HEK293T (cell line): ENCODE results near the gene GMDS.

Source experiments
- CTCF ChIA-PET: fragments of 350-600 bp; formaldehyde crosslinking; extraction: SDS; loops from one replicate; lab custom pipeline; 2021; ENCODE audit warnings: antibody characterized with exemption, inconsistent platforms; lab: Yijun Ruan, JAX
- POLR2A ChIA-PET: fragments of 350-600 bp; formaldehyde crosslinking; extraction: SDS; loops from one replicate; lab custom pipeline; 2020; ENCODE audit warnings: antibody characterized with exemption, inconsistent platforms; lab: Yijun Ruan, JAX
- DNase-seq: peaks from one replicate; pipeline ENCODE4 v3.0.0; 2012; ENCODE audit warnings: mixed read lengths; ENCODE audit errors: extremely low spot score
- ARNT ChIP-seq: fragments of 450-650 bp; IDR thresholded peaks from 2 replicates; pipeline ENCODE4 v1.6.1; 2017; ENCODE audit warnings: mild to moderate bottlenecking
- BHLHE40 ChIP-seq: fragments of 450-650 bp; IDR thresholded peaks from 2 replicates; pipeline ENCODE4 v1.6.1; 2016; ENCODE audit warnings: mild to moderate bottlenecking, moderate library complexity, borderline replicate concordance
- CTBP1 ChIP-seq: fragments of 450-650 bp; IDR thresholded peaks from 2 replicates; pipeline ENCODE4 v1.6.1; 2016; ENCODE audit warnings: borderline replicate concordance
- ELF4 ChIP-seq: fragments of 450-650 bp; IDR thresholded peaks from 2 replicates; pipeline ENCODE4 v1.6.1; 2017; ENCODE audit warnings: antibody characterized with exemption
- FOXA1 ChIP-seq: fragments of 450-650 bp; IDR thresholded peaks from 2 replicates; pipeline ENCODE4 v1.6.1; 2016; ENCODE audit warnings: mild to moderate bottlenecking
- FOXK2 ChIP-seq: fragments of 450-650 bp; IDR thresholded peaks from 2 replicates; pipeline ENCODE4 v1.6.1; 2016; ENCODE audit warnings: mild to moderate bottlenecking
- FOXM1 ChIP-seq: fragments of 450-650 bp; IDR thresholded peaks from 2 replicates; pipeline ENCODE4 v1.6.1; 2017; ENCODE audit warnings: mild to moderate bottlenecking, borderline replicate concordance
- HDGF ChIP-seq: fragments of 450-650 bp; IDR thresholded peaks from 2 replicates; pipeline ENCODE4 v1.6.1; 2017; ENCODE audit warnings: antibody characterized with exemption, borderline replicate concordance
- L3MBTL2 ChIP-seq: fragments of 450-650 bp; conservative IDR thresholded peaks from 2 replicates; pipeline ENCODE4 v1.6.1; 2016; ENCODE audit warnings: mild to moderate bottlenecking
- LEF1 ChIP-seq: fragments of 450-650 bp; IDR thresholded peaks from 2 replicates; pipeline ENCODE4 v1.6.1; 2017; ENCODE audit warnings: mild to moderate bottlenecking, borderline replicate concordance
- NFRKB ChIP-seq: fragments of 450-650 bp; IDR thresholded peaks from 2 replicates; pipeline ENCODE4 v1.6.1; 2016; ENCODE audit warnings: mild to moderate bottlenecking, moderate library complexity
- SP1 ChIP-seq: fragments of 450-650 bp; IDR thresholded peaks from 2 replicates; pipeline ENCODE4 v1.6.1; 2017
- SUZ12 ChIP-seq: fragments of 450-650 bp; IDR thresholded peaks from 2 replicates; pipeline ENCODE4 v1.6.1; 2016; ENCODE audit warnings: mild to moderate bottlenecking
- TARDBP ChIP-seq: fragments of 450-650 bp; IDR thresholded peaks from 2 replicates; pipeline ENCODE4 v1.6.1; 2016
- ZNF384 ChIP-seq: fragments of 450-650 bp; IDR thresholded peaks from 2 replicates; pipeline ENCODE4 v1.6.1; 2016
- TF ChIP-seq, protein P1 (sequence below): fragments of 450-650 bp; IDR thresholded peaks from 2 replicates; pipeline ENCODE4 v1.6.1; 2016

The GMDS gene

DNA sequence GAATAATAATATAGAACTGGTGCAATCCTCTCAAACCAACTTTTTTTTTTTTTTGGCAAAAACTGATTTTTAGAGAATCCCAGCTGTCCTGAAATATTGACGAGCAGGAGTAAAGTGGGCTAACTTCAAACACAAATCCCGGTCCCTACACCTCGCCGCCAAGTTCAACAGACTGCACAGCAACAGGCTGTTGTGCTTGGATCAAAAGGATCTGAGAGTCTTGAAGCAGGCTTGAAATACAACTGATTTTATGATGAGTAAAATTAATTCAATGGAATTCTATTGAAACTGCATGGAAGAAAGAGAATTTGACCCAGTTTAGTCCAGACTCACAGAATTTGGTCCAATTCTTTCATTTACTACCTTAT is 463.6 kb downstream of the GMDS start:
- TF ChIP-seq NFRKB, result no peak
- TF ChIP-seq FOXM1, result no peak
- no peak for TF ChIP-seq HDGF
- TF ChIP-seq, protein P1, sequence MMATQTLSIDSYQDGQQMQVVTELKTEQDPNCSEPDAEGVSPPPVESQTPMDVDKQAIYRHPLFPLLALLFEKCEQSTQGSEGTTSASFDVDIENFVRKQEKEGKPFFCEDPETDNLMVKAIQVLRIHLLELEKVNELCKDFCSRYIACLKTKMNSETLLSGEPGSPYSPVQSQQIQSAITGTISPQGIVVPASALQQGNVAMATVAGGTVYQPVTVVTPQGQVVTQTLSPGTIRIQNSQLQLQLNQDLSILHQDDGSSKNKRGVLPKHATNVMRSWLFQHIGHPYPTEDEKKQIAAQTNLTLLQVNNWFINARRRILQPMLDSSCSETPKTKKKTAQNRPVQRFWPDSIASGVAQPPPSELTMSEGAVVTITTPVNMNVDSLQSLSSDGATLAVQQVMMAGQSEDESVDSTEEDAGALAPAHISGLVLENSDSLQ, result no peak
- TF ChIP-seq ZNF384, result no peak
- TF ChIP-seq TARDBP, result no peak
- TF ChIP-seq ELF4, result no peak
- TF ChIP-seq SP1, result no peak
- TF ChIP-seq ARNT, result no peak
- no peak for TF ChIP-seq L3MBTL2
- no peak for TF ChIP-seq FOXK2
- TF ChIP-seq BHLHE40, result no peak
- TF ChIP-seq FOXA1, result no peak
- TF ChIP-seq CTBP1, result no peak
- no peak for TF ChIP-seq SUZ12
- TF ChIP-seq LEF1, result no peak
- no peak for DNase-seq
- ChIA-PET POLR2A (no interaction called here), CTCF (no interaction called here)

DNA sequence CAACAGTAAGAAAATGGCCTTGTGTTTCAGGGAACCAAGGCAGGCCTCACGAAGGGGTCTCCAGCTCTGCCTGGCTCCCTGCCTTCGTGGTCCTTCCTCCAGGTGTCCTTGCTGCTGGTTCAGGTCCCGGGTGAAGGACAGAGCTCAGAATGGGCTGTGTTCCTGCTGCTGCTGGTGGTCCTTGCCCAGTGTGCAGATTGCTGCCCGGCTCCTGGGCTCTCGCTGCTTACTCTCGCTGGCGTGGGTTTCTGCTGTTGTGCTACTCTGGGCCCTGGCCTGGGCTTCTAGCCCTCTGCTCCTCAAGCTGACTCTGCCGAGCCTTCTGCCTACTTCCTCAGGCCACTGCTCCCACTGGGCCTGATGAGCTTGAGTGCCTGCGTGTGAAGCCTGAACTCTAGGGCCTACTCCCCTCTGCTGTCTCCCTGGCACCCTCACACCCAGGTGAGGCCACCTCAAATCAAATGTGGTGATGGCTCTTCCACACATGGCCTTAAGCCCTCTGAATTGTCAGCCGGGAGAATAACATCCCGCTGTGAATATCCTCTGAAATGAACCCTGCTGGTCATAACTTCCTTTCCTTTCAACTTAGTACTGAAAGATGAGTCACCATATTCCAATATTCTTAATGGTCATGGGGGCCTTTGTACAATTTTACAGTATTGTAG is 464.1 kb downstream of the GMDS start:
- TF ChIP-seq, protein P1, result no peak
- TF ChIP-seq HDGF (no peak), L3MBTL2 (no peak), SUZ12 (no peak), SP1 (no peak), LEF1 (no peak), ZNF384 (no peak), FOXK2 (no peak), BHLHE40 (no peak), TARDBP (no peak), NFRKB (no peak), FOXA1 (no peak), ELF4 (no peak), FOXM1 (no peak), CTBP1 (no peak), ARNT (no peak)
- ChIA-PET CTCF (interaction anchor here (0.6 kb wide), 1 partner anchor 87 kb away, joined by 3 read pairs; no protein-coding TSS in a partner anchor), POLR2A (interaction anchor here (1.3 kb wide), 1 partner anchor 175 kb away, joined by 4 read pairs; no protein-coding TSS in a partner anchor)
- no peak for DNase-seq

DNA sequence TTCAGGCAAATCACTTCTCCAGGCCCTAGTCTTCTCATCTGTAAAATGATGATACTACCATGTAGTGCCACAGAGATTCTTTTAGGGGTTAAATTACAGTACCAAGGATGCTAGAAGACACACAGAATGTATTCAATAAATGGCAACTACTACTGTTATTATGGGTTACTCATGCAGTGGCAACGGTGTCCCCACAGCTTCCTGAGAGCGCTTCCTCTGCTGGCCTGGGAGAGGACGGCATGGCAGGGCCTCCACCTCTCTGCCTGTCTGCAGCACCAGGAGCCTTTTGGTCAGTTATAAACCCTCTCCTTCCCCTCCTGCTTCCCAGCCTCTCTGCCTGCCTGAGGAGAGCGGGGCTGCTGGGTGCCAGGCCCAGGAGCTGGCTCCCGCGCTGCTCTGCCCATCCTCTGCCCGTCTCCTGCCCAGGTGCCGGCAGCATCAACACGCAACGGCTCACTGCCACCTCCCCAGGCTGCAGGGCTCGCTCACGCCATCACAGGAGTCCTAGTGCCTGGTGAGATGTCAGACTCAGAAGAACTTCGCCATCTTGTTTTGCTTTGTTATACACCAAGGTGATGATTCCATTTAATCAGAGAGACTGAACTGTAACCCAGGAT is 465.0 kb downstream of the GMDS start:
- DNase-seq, result no peak
- CTCF ChIA-PET, result interaction anchor here (0.6 kb wide), 1 partner anchor 88 kb away, joined by 3 read pairs; no protein-coding TSS in a partner anchor
- no peak for TF ChIP-seq SUZ12
- TF ChIP-seq SP1, result no peak
- TF ChIP-seq, protein P1, result no peak
- no peak for TF ChIP-seq ZNF384
- no peak for TF ChIP-seq FOXA1
- no peak for TF ChIP-seq TARDBP
- no peak for TF ChIP-seq LEF1
- TF ChIP-seq CTBP1, result no peak
- no peak for TF ChIP-seq FOXM1
- no peak for TF ChIP-seq L3MBTL2
- no peak for TF ChIP-seq HDGF
- no peak for TF ChIP-seq ELF4
- POLR2A ChIA-PET, result interaction anchor here (1.3 kb wide), 1 partner anchor 174 kb away, joined by 4 read pairs; no protein-coding TSS in a partner anchor

DNA sequence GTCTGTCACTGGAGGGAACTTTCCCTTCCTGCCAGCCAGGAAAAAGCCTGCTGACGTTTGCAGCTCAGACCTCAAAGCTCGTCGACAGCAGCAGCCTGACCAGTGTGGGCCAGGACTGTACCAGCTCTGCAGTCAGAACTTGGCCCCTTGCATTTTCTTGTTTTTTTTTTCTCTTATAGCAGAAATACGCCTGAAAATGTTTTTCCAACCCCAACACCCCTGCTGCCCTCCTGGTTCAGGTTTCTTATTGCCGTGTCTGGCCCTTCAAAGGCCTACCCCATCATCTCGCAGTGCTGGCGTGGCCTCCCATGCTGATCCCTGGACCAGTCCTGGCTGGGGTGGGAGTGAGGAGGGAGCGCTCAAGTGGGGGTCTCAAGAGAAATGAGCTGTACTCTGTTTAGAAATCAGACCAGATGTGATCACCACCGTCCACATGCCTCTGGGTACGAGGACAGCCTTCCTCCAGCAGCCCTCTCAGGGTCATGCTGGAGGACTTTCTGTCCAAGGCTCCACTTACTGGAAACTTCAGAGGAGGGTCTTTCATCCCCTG is 466.6 kb downstream of the GMDS start:
- TF ChIP-seq HDGF, result no peak
- no peak for TF ChIP-seq ARNT
- TF ChIP-seq NFRKB, result no peak
- TF ChIP-seq LEF1, result no peak
- TF ChIP-seq, protein P1, result no peak
- no peak for TF ChIP-seq TARDBP
- TF ChIP-seq FOXA1, result no peak
- no peak for TF ChIP-seq CTBP1
- TF ChIP-seq BHLHE40, result no peak
- no peak for TF ChIP-seq ELF4
- TF ChIP-seq SUZ12, result no peak
- no peak for TF ChIP-seq SP1
- no peak for TF ChIP-seq FOXM1
- no peak for TF ChIP-seq L3MBTL2
- no peak for TF ChIP-seq ZNF384
- TF ChIP-seq FOXK2, result no peak
- ChIA-PET POLR2A (interaction anchor here (1.0 to 1.3 kb wide), 2 partner anchors 58 to 168 kb away, joined by 3 read pairs; no protein-coding TSS in a partner anchor), CTCF (interaction anchor here (1.0 kb wide), 1 partner anchor 8 kb away, joined by 3 read pairs; no protein-coding TSS in a partner anchor)
- no peak for DNase-seq
